HG03460 (cell line): ENCODE data around the gene CTAG2.
"Not testable (repeated sequence)": the region's sequence is repeated elsewhere in the genome, so short reads cannot be mapped to it uniquely, and the experiment has no call there.

Source experiments
- ATAC-seq: cut with Tn5 transposase; IDR thresholded peaks from one replicate; pipeline ENCODE4 v1.9.1; 2021; ENCODE audit not compliant: unreplicated experiment

The CTAG2 gene

DNA sequence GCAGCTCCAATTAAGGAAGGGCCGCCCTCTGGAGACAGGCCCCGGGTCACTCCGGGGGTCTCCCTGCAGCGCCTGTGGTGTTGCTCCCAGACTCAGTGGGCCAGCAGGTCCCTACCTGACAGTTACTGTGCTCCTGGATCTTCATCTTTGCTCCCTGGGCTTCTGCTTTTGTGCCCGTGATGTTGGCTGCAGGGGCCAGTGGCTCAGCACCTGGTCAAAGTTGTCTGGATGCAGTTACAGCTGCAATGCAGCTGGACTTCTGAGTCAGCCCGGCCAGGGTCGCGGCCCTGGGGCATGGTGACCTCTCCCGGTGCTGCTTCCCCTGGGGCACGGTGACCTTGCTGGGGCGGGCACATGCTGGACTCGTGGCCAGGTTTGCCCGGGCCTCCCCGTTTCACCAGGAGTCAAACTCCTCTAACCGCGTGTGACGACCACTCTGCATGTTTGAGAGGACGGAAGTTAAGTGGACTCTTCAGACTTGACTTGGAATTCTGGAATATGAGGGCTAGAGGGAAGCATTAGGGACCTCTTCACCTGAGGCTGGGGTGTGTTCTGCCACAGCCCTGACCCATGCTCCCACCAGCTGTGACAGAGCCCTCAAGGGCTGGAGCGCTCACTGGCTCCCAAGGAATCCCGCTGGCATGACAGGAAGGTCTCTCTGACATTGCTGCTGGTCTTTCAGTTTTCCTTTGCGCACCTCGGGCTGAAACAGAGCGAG lies 3.7 kb downstream of the CTAG2 start:
- ATAC-seq: no peak

DNA sequence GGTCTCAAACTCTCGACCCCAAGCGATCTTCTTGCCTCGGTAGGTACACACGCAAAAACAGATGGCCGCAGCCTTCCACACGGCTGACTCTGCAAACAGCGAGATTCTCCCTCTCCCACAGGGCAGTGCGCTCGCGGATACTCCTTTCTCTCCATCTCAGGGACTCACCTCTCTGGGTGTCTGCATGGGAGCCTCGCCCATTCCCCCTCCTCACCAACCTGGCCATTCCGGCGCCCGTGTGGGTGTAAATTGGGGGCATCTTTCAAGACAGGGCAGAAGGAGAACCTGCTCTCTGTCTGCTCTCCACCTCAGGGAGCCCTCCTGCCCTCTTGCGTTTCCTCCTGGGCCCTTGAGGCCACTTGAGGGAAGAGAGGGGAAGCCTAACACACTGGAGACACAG lies 4.4 kb downstream of the CTAG2 start:
- no peak for ATAC-seq

DNA sequence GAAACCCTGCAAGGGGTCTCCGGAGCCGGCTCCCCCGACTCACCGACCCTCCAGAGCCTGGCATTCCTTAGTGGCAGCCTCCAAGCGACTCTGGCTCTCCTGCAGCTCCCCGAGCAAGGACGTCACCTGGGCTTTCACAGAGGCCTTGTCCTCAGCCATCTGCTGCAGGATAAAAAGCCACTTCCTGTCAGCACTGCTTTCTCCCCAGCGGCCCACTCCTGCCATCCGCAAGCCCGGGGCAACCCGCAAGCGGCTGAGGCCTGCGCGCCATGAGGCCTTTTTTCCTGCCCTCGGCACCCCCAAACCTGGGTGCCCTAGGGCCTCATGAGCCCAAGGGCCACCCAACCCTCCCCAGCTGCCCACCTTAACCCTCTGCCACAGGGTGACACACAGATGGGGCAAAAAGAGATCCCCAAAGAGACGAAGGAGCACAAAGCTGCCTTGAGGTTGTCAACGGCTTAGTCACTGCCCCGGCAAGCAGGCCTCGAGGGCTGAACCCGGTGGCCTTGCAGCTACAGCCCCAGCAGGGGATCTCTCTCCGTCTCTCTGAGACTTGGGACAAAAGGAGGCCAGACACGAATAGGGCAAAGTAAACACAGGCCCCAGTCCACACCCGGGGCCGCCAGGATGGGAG lies 7.5 kb downstream of the CTAG2 start:
- ATAC-seq: not testable (repeated sequence)

DNA sequence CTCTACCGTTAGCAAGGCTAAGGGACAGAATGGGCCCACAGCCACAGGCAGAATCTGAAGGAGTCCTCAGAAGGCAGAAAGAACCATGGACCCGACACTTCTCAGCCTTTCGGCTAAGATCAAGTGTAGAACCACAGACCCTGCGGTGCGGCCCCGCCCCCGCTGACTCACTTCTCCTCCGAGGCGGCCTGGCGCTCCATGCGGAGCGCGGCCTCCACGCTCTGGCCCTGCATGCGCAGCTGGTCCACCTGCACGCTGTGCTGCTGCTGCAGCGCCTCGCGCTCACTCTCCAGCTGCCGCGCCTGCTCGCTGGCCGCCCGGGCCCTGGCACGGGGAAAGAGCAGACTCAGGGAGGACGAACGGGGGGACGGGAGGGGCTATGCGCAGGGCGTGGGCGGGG lies 9.7 kb downstream of the CTAG2 start:
- not testable (repeated sequence) for ATAC-seq

DNA sequence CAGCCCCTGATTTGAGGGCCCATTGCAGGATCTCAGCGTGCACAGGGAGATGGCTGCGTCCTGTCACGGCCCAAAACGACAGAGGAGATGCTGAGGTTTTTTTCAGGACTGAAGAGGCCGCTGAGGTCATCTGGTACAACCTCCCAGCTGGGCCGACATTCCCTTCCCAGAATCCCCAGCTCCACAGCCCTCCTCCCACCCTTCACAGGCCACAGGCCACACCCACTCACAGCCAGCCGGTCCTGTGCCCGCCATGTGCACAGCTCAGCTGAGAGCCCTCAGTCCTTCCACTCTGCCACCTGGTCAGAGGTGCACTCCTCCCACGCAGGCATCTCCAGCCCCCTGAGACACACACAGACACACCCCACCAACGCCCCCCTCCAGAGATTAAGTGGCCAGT lies 11.6 kb downstream of the CTAG2 start:
- ATAC-seq: not testable (repeated sequence)

DNA sequence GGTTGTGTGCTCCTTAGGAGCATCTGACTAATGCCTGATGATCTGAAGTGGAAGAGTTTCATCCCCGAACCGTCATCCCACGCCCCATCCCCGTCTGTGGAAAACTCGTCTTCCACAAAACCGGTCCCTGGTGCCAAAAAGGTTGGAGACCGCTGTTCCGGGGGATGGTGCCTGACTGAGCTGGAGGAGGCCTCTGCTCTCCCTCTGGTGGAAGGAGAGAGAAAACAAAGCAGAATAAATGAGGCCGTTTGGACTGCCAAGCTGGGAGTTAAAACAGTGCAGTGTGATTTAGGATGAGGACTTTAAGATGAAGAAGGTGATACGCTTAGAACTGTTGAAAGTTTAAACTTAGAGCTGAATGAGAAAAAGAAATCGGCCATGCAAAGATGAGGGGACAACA lies 19.7 kb downstream of the CTAG2 start:
- not testable (repeated sequence) for ATAC-seq

DNA sequence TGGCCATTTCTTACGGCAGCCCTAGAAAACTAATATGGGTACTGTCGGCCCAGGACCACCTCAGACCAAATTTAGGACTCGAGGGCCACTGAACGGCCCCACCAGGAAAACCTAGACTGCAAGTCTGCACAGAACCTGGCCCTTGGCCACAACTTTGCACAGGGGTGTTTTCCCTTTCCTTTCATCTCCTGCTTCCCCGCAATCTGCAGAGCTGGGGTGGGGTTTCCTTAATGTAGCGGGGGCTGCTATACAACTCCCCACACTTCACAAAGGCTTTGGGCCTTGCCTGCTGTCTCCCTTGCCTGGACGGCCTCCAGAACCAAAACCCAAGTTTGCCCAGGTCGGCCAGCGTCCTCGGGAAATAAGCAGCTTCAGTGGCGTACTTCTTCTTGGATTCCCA lies 22.4 kb downstream of the CTAG2 start:
- ATAC-seq: not testable (repeated sequence)

DNA sequence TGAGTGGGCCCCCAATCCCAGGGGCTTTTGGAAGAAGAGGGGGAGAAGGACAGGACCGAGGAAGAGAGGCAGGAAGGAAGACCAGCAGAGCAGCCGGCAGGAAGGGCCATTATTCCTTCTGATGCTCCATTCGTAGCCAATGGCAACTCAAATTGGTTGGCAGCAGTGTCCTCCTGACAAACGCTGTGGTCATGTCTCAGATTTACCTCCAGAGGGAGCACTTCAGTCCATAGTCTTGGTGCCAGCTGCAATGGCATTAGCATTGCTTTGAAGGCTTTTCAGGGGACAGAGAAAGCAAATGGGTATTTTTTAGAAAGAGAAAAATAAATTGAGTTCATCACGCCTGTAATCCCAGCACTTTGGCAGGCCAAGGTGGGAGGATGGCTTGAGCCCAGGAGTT lies 24.4 kb downstream of the CTAG2 start:
- ATAC-seq: not testable (repeated sequence)

DNA sequence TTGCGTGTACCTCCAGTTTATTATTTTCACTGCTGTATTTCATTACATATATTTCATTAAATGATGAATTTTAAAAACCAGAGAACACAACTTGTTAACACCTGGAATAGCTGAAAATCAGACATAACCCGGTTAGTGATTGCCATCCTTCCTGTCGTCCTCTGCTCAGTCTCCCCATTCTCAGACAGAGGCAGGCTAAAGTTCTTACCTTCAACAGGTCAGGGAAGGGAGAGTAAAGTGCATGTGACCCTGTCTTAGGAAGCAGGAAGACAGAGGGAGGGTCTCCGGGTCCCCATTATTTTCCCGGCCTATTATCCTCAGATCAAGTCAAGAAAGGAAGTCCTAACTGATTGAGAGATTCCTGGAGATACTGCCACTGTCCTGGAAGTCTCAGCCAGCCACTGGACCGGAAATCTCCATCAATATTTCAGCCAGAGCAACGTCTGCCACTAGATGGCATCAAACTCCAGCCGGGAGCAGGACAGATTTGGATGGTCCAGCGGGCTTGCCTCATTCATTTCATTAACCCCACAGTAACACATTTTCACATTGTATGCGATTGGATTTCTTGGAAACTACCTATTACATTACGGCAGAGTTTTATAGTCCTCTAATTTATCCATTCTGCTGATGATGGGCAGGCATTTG lies 32.5 kb downstream of the CTAG2 start:
- ATAC-seq: not testable (repeated sequence)

DNA sequence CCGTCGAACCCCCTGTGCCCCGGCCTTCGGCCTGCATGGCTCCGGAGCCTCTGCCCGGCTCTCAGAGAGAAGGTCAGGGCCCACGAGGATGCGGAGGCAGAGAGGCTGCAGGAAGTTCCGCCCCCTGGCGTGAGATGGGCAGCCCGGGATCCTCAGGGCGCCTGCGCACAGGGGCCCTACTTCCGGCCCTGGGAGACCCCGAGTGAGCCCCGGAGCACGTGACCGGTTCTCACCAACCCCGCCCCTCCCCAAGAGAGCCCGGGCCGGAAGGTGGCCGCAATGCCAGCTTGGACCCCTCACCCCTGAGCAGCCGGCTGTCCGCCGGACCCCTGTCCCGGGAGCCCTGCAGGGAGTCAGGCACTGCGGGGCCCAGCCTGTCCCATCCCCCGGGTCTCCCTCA lies 34.2 kb downstream of the CTAG2 start, which contains the start of gene CTAG1B:
CTAG1B (minus strand) TSS at position 101 of the 400 bp plus-strand sequence; CDS start at position 37, 64 bp downstream.
- ATAC-seq: not testable (repeated sequence)

DNA sequence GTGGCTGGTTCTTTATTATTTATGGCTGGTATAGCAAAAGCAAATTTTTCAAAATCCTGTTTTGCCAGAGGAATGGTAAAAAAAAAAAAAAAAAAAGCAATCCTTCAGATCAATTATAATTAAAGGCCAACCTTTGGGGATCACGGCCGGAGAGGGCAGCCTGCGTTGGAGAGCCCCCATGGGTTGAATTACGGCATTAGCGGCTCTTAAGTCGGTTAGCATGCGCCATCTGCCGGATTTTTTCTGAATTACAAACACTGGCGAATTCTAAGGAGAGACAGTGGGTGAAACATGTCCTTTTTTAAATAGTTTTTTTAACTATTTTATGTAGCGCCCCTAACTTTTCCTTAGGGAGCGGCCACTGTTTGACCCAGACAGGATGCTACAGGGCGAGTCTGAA lies 39.8 kb downstream of the CTAG2 start:
- ATAC-seq: not testable (repeated sequence)

DNA sequence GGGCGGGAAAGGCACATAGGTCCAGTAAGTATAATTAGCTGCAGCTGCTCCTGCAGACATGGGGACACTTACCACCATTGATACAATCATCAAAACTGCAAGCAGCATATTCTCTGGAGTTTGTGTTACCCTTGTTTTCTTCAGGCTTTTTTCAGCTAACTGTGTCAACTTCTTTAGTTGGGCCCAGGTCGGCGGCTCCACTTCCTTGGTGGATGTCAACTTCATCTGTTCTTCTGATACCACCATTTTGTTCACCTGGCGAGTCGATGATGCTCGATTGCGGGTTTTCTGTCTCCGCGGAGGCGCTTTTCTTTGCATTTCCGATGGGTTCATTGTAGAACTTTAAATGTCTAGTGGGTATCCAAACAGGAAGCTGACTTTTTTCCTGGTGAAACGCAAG lies 42.2 kb downstream of the CTAG2 start:
- not testable (repeated sequence) for ATAC-seq

DNA sequence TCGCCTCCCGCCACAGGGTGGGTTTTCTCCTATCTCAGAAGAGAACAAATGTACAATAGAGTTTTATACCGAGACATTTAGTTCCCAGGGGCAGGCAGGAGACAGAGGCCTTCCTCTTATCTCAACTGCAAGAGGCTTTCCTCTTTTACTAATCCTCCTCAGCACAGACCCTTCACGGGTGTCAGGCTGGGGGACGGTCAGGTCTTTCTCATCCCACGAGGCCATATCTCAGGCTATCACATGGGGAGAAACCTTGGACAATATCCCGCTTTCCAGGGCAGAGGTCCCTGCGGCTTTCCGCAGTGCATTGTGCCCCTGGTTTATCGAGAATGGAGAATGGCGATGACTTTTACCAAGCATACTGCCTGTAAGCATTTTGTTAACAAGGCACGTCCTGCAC lies 44.6 kb downstream of the CTAG2 start:
- ATAC-seq: not testable (repeated sequence)

DNA sequence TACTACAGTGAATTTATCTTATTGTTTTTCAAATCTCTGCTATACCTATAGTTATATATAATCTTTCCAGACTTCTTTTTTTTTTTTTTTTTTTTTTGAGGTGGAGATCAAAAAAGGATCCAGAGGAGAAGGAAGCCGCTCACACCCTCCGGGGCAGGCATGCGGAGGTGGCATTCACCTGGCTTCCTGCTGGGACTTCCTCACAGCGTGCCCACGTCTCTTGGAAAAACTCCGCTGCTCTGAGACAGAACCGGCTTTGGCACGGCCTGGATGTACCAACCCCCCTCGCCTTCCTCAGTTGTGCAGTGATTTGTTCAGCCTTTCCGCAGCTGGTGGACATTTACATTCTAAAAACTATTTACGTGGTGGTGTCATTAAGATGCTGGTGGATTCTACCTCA lies 45.4 kb downstream of the CTAG2 start:
- not testable (repeated sequence) for ATAC-seq

DNA sequence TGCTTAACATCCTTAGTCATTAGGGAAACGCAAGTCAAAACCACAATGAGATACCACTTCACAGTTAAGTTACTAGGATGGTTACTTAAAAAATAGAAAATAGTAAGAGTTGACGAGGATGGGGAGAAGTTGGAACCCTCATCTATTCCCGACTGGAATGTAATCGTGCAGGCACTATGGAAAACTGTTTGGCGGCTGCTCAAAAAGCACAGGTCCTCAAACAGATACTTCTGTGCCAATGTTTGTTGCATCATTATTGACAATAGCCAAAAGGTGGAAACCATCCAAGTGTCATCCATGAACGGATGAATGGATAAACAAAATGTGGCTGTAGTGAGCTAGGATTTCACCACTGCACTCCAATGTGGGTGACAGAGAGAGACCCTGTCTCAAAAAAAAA lies 46.0 kb downstream of the CTAG2 start:
- ATAC-seq: no peak

DNA sequence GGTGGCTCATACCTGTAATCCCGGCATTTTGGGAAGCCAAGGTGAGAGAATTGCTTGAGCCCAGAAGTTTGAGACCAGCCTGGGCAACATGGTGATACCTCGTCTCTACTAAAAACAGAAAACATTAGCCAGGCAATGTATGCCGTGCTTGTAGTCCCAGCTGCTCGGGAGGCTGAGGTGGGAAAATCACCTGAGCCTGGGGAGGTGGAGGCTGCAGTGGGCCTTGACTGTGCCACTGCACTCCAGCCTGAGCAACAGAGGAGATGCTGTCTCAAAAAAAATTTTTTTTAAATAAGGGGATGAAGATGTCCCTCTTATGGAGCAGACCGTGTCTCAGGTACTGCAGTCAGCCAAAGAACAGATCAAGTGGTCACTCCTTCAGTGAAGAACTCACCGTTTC lies 47.8 kb downstream of the CTAG2 start:
- ATAC-seq: no peak

DNA sequence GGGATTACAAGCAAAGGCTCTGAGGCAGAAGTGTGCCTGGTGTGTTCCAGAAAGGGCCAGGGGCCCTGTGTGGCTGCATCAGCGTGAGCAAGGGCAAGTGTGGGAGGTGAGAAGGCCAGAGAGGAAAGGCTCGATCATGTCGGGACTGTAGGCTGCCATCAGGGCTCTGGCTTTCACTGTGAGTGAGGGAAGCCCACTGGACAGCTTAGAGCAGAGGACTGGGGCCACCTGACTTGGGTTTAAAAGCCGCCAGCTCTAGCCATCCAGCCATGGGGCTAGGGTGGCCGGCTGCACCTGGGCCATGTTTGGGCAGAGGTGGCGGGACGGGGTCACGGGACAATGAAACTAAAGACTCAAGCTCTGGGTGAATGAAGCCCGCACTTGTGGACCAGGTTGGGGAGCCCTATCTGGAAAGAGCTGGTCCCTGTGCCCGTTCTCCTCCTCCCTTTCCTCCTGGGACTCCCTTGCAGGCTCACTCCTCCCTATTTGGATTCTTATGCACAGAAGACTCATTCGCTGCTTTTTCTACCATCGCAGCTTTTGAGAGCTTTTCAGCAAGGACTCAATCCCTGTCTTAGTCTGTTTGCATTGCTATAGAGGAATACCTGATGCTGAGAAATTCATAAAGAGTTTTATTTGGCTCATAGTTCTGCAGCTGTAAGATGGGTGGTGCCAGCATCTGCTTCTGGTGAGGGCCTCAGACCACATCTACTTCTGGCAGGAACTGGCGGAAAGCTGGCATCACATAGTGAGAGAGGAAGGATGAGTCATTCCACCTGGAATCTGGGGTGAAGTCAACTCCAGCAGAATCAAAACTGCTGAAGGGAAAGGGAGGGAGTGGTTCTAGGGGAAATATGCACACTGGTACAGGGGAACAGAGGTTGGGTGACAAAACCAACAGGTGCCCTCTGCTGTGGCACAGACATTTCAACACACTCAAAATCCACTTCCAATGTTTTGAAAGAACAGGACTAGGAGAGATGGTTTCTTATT lies 49.6 kb downstream of the CTAG2 start:
- ATAC-seq: no peak

DNA sequence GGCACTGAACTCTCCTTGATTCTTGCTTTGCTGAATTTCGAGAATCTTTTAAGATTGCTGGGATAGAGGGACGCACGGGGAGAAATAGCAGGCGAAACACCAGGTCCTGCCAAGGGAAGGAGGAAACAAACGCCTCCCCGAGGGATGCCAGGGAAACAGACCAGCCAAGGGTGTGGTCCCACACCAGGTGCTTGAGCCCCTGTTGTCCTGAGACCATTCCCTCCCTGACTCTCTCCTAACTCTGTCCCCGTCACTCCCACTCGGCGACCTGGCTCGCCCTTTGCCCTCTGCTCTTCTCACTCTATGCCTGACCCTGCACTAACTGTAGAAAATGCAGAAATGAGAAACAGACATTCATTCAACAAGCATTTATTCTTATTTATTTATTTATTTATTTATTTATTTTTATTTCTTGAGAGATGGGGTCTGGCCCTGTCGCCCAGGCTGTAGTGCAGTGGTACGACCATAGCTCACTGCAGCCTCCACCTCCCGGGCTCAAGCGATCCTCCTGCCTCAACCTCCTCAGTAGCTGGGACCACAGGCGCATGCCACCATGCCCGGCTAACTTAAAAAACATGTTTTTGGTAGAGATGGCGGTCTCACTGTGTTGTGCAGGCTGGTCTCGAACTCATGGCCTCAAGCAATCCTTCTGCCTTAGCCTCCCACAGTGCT lies 50.5 kb downstream of the CTAG2 start:
- ATAC-seq: no peak

DNA sequence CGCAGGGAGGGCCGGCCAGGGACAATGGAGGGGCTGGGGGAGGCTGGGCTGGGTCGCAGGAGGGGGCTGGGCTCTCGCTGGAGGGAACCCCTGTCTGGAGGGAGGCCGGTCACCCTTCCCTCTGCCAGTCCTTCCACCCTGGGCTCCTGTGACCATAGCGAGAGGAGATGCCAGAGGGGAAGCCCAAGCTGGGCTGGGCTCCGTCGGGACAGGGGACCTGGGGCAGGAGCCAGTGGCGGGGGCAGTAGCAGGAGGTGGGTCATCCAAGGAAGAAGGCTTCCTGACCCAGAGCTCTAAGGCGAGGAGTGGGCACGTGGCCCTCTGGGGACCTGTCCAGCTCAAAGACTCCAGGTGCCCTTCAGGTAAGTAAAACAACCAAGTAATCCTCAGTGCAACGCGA lies 51.2 kb downstream of the CTAG2 start:
- no peak for ATAC-seq
